SU-DHL-6 (cell line): ENCODE measurements around the gene SNX22.

Source experiments
- H2AFZ ChIP-seq: fragments of 200-600 bp; sonication (generic); 2 replicates; pipeline ENCODE4 v1.6.1; 2014; ENCODE audit warnings: low read depth, mild to moderate bottlenecking, moderate library complexity, mixed read lengths, antibody characterized with exemption, low read length; ENCODE audit not compliant: severe bottlenecking
- H3F3A ChIP-seq: fragments of 200-600 bp; shearing (Covaris generic); 2 replicates; pipeline ENCODE4 v1.6.0; 2016; ENCODE audit warnings: antibody characterized with exemption, mild to moderate bottlenecking; ENCODE audit not compliant: insufficient read depth
- H3K27ac ChIP-seq: fragments of 200-600 bp; sonication (generic); 2 replicates; pipeline ENCODE4 v1.5.1; 2016; ENCODE audit warnings: low read depth, mild to moderate bottlenecking, low read length, moderate library complexity, mixed read lengths
- H3K27me3 ChIP-seq: fragments of 200-600 bp; sonication (generic), shearing (Covaris generic); 2 replicates; pipeline ENCODE4 v1.6.0; 2014; ENCODE audit warnings: mild to moderate bottlenecking, low read length
- H3K36me3 ChIP-seq: fragments of 200-600 bp; sonication (generic); 2 replicates; pipeline ENCODE4 v1.6.1; 2014; ENCODE audit warnings: mild to moderate bottlenecking, low read length, mixed read lengths
- H3K4me2 ChIP-seq: fragments of 300-600, 200-600 bp; shearing (Covaris generic), sonication (generic); 2 replicates; pipeline ENCODE4 v1.6.0; 2014; ENCODE audit warnings: low read length, low read depth, mild to moderate bottlenecking; ENCODE audit not compliant: poor library complexity, severe bottlenecking
- H3K4me3 ChIP-seq: fragments of 200-600 bp; sonication (generic); 2 replicates; pipeline ENCODE4 v1.5.1; 2014; ENCODE audit warnings: antibody characterized with exemption, low read length, mild to moderate bottlenecking, mixed read lengths; ENCODE audit not compliant: insufficient read depth, poor library complexity, severe bottlenecking
- H3K79me2 ChIP-seq: fragments of 200-600 bp; sonication (generic); 2 replicates; pipeline ENCODE4 v1.6.1; 2014; ENCODE audit warnings: mild to moderate bottlenecking, low read length, moderate library complexity; ENCODE audit not compliant: insufficient read depth
- H3K9ac ChIP-seq: fragments of 200-600 bp; sonication (generic); 2 replicates; pipeline ENCODE4 v1.7.0; 2014; ENCODE audit warnings: mild to moderate bottlenecking, low read length
- H3K9me2 ChIP-seq: fragments of 200-600 bp; sonication (generic); replicated peaks from 2 replicates; pipeline ENCODE4 v1.6.1; 2014; ENCODE audit warnings: low read length; ENCODE audit not compliant: insufficient read depth
- H3K9me3 ChIP-seq: fragments of 200-600 bp; sonication (generic); 2 replicates; pipeline ENCODE4 v1.6.1; 2014; ENCODE audit warnings: low read length, mixed read lengths; ENCODE audit not compliant: insufficient read depth
- H4K20me1 ChIP-seq: fragments of 200-600 bp; sonication (generic); 2 replicates; pipeline ENCODE4 v1.6.1; 2014; ENCODE audit warnings: low read depth, mild to moderate bottlenecking, antibody characterized with exemption, low read length, moderate library complexity, mixed read lengths
- EZH2phosphoT487 ChIP-seq: fragments of 200-600 bp; sonication (generic), shearing (Covaris generic); conservative IDR thresholded peaks from 2 replicates; pipeline ENCODE4 v1.6.1; 2018; ENCODE audit warnings: mild to moderate bottlenecking, antibody characterized with exemption, low read length, moderate library complexity, mixed read lengths
- TF ChIP-seq, protein P1 (sequence below): fragments of 200-600 bp; sonication (generic); IDR thresholded peaks from one replicate; pipeline ENCODE4 v1.5.1; 2017; ENCODE audit warnings: antibody characterized with exemption, mild to moderate bottlenecking, low read length, moderate library complexity; ENCODE audit not compliant: insufficient read depth, poor library complexity, severe bottlenecking

SNX22 gene

DNA sequence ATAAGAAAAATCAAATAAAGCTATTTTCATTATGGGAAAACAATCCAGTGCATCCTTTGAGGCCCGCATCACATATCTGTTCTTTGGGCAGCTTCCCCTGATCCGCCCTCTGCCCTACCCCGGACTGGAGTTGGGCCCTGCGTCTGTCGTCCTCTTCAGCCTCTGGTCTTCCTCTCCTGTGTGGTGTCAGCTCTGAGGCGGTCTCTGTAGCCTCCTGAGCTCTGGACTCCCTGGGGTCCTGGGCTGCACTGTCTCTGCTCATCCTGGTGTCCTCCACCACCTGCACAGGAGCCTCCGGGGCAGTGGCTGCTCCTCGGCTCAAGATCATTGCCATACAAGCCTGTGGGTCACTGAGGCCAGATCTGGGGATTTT, 7.4 kb upstream of the SNX22 start:
- Histone ChIP-seq H3K4me2 (no peak overlapping the region), H3K27me3 (no peaks in the 10 kb centered on the region), H3K9ac (no peak overlapping the region), H3K27ac (no peak overlapping the region), H3K9me2 (no peaks in the 10 kb centered on the region), H3K4me3 (no peak overlapping the region), H3K79me2 (no peaks in the 10 kb centered on the region), H3K9me3 (no peaks in the 10 kb centered on the region), H3F3A (0 out of 2 replicates have a peak, but pooled peaks cover 7% of the 10 kb centered on the region), H2AFZ (no peak overlapping the region), H3K36me3 (no peaks in the 10 kb centered on the region; the same call in 1 of the 2 replicates), H4K20me1 (no peaks in the 10 kb centered on the region)
- no peak for TF ChIP-seq EZH2phosphoT487
- TF ChIP-seq, protein P1, sequence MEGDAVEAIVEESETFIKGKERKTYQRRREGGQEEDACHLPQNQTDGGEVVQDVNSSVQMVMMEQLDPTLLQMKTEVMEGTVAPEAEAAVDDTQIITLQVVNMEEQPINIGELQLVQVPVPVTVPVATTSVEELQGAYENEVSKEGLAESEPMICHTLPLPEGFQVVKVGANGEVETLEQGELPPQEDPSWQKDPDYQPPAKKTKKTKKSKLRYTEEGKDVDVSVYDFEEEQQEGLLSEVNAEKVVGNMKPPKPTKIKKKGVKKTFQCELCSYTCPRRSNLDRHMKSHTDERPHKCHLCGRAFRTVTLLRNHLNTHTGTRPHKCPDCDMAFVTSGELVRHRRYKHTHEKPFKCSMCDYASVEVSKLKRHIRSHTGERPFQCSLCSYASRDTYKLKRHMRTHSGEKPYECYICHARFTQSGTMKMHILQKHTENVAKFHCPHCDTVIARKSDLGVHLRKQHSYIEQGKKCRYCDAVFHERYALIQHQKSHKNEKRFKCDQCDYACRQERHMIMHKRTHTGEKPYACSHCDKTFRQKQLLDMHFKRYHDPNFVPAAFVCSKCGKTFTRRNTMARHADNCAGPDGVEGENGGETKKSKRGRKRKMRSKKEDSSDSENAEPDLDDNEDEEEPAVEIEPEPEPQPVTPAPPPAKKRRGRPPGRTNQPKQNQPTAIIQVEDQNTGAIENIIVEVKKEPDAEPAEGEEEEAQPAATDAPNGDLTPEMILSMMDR, result no peak

DNA sequence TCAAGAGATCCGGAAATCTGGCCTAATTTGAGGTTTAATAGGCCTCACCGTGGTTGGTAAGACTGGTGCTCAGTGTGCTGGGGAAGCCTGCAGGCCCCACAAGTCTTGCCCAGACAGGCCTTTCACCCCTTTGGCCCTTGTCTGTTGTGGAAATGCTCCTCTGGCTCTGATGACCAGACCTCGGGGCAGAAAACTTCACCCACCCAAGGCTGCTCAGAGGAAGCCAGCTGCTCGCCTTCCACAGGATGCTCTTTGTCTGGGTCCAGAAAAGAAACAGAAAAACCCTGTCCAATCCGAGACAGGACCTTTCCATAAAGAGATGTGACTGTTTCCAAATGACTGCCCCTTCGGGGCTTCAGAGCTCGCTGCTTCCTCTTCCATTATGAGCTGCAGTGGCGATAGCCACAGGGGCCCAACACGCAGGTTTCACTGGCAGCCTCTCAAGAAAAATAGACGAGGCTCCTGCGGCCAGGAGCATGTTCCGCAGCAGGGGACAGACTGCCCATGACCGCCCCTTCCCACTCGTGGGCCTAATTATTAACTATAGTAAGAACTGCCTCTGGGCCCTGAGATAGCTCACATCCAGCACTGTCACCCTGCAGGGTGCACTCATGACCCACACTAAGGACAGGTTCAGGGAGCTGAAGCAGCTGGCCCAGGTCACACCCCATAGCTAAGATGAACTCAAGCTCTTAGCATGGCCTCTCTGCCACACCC, 6.8 kb upstream of the SNX22 start:
- Histone ChIP-seq H3K79me2 (no peaks in the 10 kb centered on the region), H3K4me3 (no peak overlapping the region)
- no peak for TF ChIP-seq EZH2phosphoT487
- TF ChIP-seq, protein P1, result no peak

DNA sequence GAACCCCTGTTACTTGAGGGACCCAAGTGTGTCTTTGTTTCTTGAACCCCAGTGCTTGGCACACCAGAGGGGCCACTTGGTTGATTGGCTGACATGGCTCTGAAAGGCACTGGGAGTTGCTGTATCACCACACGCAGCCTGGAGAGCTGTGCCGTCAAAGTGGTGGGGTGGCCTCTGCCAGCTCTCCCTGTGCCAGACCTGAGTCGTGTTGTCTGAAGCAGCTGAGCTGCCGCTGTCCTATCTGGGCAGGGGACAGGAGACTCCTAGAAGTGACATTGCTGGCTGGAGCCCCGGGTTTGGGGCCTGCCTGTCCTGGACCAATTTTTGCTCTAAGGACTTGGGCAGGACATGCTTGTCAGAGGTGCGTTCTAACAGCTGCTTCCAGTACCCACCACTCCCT, 5.5 kb upstream of the SNX22 start:
- H3K79me2 ChIP-seq, result no peaks in the 10 kb centered on the region

More for the DNA sequence above, 6.8 kb upstream of the SNX22 start:
- Histone ChIP-seq H3K4me2 (no peak overlapping the region), H4K20me1 (no peaks in the 10 kb centered on the region), H3K27me3 (no peaks in the 10 kb centered on the region), H3K36me3 (no peaks in the 10 kb centered on the region; the same call in 1 of the 2 replicates), H3K9ac (no peak overlapping the region), H3K9me3 (no peaks in the 10 kb centered on the region), H3K27ac (no peak overlapping the region), H2AFZ (no peak overlapping the region), H3K9me2 (no peaks in the 10 kb centered on the region), H3F3A (0 out of 2 replicates have a peak, but pooled peaks cover 7% of the 10 kb centered on the region)

DNA sequence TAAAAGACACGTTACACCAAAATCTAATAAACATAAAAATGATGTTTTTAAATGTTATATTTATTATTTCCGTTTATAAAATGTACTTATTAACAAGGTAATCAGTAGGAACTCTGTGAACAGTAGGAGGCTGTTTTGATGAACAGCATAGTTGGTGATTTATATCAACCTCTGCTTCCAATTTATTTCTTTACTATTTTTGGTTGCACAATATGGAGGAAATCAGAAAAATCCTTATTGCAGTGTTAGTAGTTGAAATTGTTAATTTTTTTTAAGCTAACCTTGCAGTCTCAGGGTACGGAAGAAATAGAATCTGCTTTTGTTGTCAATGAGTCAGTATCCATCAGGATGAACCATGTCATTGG, 5.0 kb upstream of the SNX22 start:
- Histone ChIP-seq H3K9me3 (no peaks in the 10 kb centered on the region), H2AFZ (no peak overlapping the region), H3K36me3 (no peaks in the 10 kb centered on the region; the same call in 1 of the 2 replicates), H3K27me3 (no peaks in the 10 kb centered on the region), H3K9me2 (no peaks in the 10 kb centered on the region), H3K27ac (no peak overlapping the region), H3K4me3 (no peak overlapping the region), H3F3A (0 out of 2 replicates have a peak, but pooled peaks cover 7% of the 10 kb centered on the region), H4K20me1 (no peaks in the 10 kb centered on the region), H3K9ac (no peak overlapping the region), H3K79me2 (no peaks in the 10 kb centered on the region), H3K4me2 (no peak overlapping the region)
- TF ChIP-seq, protein P1, result no peak
- TF ChIP-seq EZH2phosphoT487, result no peak

More for the DNA sequence above, 5.5 kb upstream of the SNX22 start:
- no peaks in the 10 kb centered on the region for H4K20me1 ChIP-seq
- H3K27ac ChIP-seq, result no peak overlapping the region
- H2AFZ ChIP-seq, result no peak overlapping the region
- no peak overlapping the region for H3K9ac ChIP-seq
- no peak overlapping the region for H3K4me3 ChIP-seq
- no peak for TF ChIP-seq EZH2phosphoT487
- 0 out of 2 replicates have a peak, but pooled peaks cover 7% of the 10 kb centered on the region for H3F3A ChIP-seq
- H3K36me3 ChIP-seq, result no peaks in the 10 kb centered on the region; the same call in 1 of the 2 replicates
- no peaks in the 10 kb centered on the region for H3K9me3 ChIP-seq
- H3K4me2 ChIP-seq, result no peak overlapping the region
- no peaks in the 10 kb centered on the region for H3K27me3 ChIP-seq
- H3K9me2 ChIP-seq, result no peaks in the 10 kb centered on the region
